Kidney capillary endothelial cell (primary cell): ENCODE measurements around the gene BMP3.
"Not testable (repeated sequence)": the region's sequence is repeated elsewhere in the genome, so short reads cannot be mapped to it uniquely, and the experiment has no call there.

ENCODE experiments used
- DNase-seq: peaks from one replicate; pipeline ENCODE4 v3.0.0-alpha.2; 2018; ENCODE audit warnings: low spot score

BMP3 gene

GRCh38 chr4:81030061-81030980 lies at the start of gene BMP3:
TSS of gene BMP3 (plus strand) at chr4:81030708. CDS start at chr4:81031285, 577 bp downstream.
- DNase-seq: no peak

- DNase-seq: no peak
Observed at GRCh38 chr4:80986011-80986410, 44.5 kb upstream of the BMP3 start.

- DNase-seq: peak; percentile 51
Observed at GRCh38 chr4:80989921-80990544, 40.5 kb upstream of the BMP3 start.

- no peak for DNase-seq
Observed at GRCh38 chr4:80990851-80991250, 39.7 kb upstream of the BMP3 start.

GRCh38 chr4:80999943-81000342 lies 30.6 kb upstream of the BMP3 start:
- DNase-seq: no peak

- DNase-seq: no peak
Observed at GRCh38 chr4:81003597-81004111, 26.9 kb upstream of the BMP3 start.

GRCh38 chr4:81007417-81007816 lies 23.1 kb upstream of the BMP3 start:
- DNase-seq: no peak

- DNase-seq: not testable (repeated sequence)
Observed at GRCh38 chr4:81016566-81016965, 13.9 kb upstream of the BMP3 start.

GRCh38 chr4:81019006-81019405 lies 11.5 kb upstream of the BMP3 start:
- no peak for DNase-seq

GRCh38 chr4:81021142-81021944 lies 9.2 kb upstream of the BMP3 start:
- no peak for DNase-seq

GRCh38 chr4:81021981-81022380 lies 8.5 kb upstream of the BMP3 start:
- no peak for DNase-seq

- DNase-seq: no peak
Observed at GRCh38 chr4:81023484-81023883, 7.0 kb upstream of the BMP3 start.

GRCh38 chr4:81030981-81031791 lies 678 bp downstream of the BMP3 start:
- no peak for DNase-seq

- no peak for DNase-seq
Observed at GRCh38 chr4:81031796-81032551, 1.5 kb downstream of the BMP3 start.

GRCh38 chr4:81032771-81033684 lies 2.5 kb downstream of the BMP3 start:
- no peak for DNase-seq

- DNase-seq: no peak
Observed at GRCh38 chr4:81038636-81039350, 8.3 kb downstream of the BMP3 start.

GRCh38 chr4:81039351-81039972 lies 9.0 kb downstream of the BMP3 start:
- no peak for DNase-seq

GRCh38 chr4:81040012-81040659 lies 9.6 kb downstream of the BMP3 start:
- peak; percentile 36 for DNase-seq
